ENCODE data around the gene INSIG1. TPM values are rescaled to one million over a fixed set of nuclear protein-coding genes. Genes with fewer than 3 reads are reported as not detected.

INSIG1 gene
- total RNA-seq, 1 experiment from 2014 or later = 54.7 TPM

DNA sequence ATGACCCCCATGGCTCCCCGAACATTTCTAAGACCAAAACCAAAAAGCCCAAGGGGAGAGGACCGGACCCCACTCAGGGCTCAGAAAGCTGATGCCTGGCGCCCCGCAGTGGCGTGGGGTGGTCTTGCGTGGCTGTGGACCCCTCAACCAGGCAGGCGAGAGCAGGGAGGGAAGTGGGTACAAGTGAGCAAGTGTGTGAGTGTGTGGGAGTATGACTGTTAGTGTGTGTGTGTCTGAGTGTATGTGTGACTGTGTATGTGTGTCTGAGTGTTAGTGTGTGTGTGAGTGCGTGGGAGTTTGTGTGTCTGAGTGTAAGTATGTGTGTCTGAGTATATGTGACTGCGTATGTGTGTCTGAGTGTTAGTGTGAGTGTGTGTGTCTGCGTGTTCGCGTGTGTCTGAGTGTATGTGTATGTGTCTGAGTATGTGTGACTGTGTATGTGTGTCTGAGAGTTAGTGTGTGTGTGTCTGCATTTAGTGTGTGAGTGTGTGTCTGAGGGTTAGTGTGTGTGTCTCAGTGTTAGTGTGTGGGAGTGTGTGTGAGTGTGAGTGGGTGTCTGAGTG, 34.0 kb upstream of the INSIG1 start:
- DNase-seq (ENCODE audit: low read depth, low spot score) = no peak
- no peak for ATAC-seq
- no peak overlapping the region for H2AFZ ChIP-seq (ENCODE audit: low read depth, low read length, poor library complexity, severe bottlenecking)
- no peaks in the 10 kb centered on the region for H3K36me3 ChIP-seq (ENCODE audit: control insufficient read depth in 1 of 2, insufficient read depth in 2 of 2, low read length in 2 of 2)
- H3K4me2 ChIP-seq (ENCODE audit: low read length) = no peak overlapping the region
- POLR2A ChIA-PET = no interaction called here
- no peaks in the 10 kb centered on the region for H3K9me3 ChIP-seq (ENCODE audit: control insufficient read depth in 1 of 2, insufficient read depth in 1 of 2, low read depth in 1 of 2, low read length in 2 of 2)
- RAD21 ChIA-PET (ENCODE audit: low non-redundant PET in 1 of 2, low total read pairs in 2 of 2, uncharacterized antibody in 2 of 2, unreplicated experiment in 2 of 2) = no interaction called here
- TF ChIP-seq, protein P1, sequence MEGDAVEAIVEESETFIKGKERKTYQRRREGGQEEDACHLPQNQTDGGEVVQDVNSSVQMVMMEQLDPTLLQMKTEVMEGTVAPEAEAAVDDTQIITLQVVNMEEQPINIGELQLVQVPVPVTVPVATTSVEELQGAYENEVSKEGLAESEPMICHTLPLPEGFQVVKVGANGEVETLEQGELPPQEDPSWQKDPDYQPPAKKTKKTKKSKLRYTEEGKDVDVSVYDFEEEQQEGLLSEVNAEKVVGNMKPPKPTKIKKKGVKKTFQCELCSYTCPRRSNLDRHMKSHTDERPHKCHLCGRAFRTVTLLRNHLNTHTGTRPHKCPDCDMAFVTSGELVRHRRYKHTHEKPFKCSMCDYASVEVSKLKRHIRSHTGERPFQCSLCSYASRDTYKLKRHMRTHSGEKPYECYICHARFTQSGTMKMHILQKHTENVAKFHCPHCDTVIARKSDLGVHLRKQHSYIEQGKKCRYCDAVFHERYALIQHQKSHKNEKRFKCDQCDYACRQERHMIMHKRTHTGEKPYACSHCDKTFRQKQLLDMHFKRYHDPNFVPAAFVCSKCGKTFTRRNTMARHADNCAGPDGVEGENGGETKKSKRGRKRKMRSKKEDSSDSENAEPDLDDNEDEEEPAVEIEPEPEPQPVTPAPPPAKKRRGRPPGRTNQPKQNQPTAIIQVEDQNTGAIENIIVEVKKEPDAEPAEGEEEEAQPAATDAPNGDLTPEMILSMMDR (IDR thresholded peaks at IDR 0.05 in 2 of 3, conservative IDR thresholded peaks at IDR 0.05 in 1 of 3; ENCODE audit: borderline replicate concordance in 1 of 3, insufficient read depth in 1 of 3, low read depth in 2 of 3, low read length in 2 of 3) = peak in 2 of 3 experiments; percentile 10 to 13; a peak in 2 of 6 replicates
- TF ChIP-seq ZNF274 (IDR thresholded peaks at IDR 0.05; ENCODE audit: low read depth, low read length) (no peak), ATF3 (IDR thresholded peaks at IDR 0.05) (no peak), RAD21 (IDR thresholded peaks at IDR 0.05; ENCODE audit: low read depth) (peak; percentile 48)
- BruUV-seq (replicated peaks) = no TSS peak
- no peaks in the 10 kb centered on the region for H3K79me2 ChIP-seq (ENCODE audit: insufficient read depth, low read length)
- CTCF ChIA-PET = no interaction called here
- no peaks in the 10 kb centered on the region for H3K9me2 ChIP-seq (ENCODE audit: insufficient read depth)
- no peak overlapping the region for H3K4me3 ChIP-seq (replicated peaks in 1 of 2; ENCODE audit: low read depth in 1 of 2, low read length in 2 of 2)
- no peaks in the 10 kb centered on the region for H3K4me1 ChIP-seq (ENCODE audit: control insufficient read depth in 1 of 2, insufficient read depth in 2 of 2, low read length in 2 of 2)
- no peak overlapping the region for H3K9ac ChIP-seq (ENCODE audit: low read length)
- no peaks in the 10 kb centered on the region for H3K27me3 ChIP-seq (ENCODE audit: insufficient read depth, low read length)
- H4K20me1 ChIP-seq (ENCODE audit: insufficient read depth) = no peaks in the 10 kb centered on the region
- intact Hi-C loops (cut with micrococcal nuclease) = no loop called here
- H3K27ac ChIP-seq (ENCODE audit: low read depth, low read length) = no peak overlapping the region

- intact Hi-C loops (cut with micrococcal nuclease) = no loop called here
- ChIA-PET RAD21 (ENCODE audit: low non-redundant PET in 1 of 2, low total read pairs in 2 of 2, uncharacterized antibody in 2 of 2, unreplicated experiment in 2 of 2) (no interaction called here), POLR2A (no interaction called here)
Measured at GRCh38 chr7:155265144-155265543, 32.5 kb upstream of the INSIG1 start.

More at GRCh38 chr7:155265144-155265543, 32.5 kb upstream of the INSIG1 start:
- ATAC-seq (no peak), DNase-seq (ENCODE audit: low read depth, low spot score) (no peak)
- no peak overlapping the region for H3K4me2 ChIP-seq (ENCODE audit: low read length)
- BruUV-seq (replicated peaks) = no TSS peak
- CTCF ChIA-PET = no interaction called here
- H3K9me2 ChIP-seq (ENCODE audit: insufficient read depth) = no peaks in the 10 kb centered on the region
- H3K27ac ChIP-seq (ENCODE audit: low read depth, low read length) = no peak overlapping the region
- no peaks in the 10 kb centered on the region for H3K79me2 ChIP-seq (ENCODE audit: insufficient read depth, low read length)
- no peaks in the 10 kb centered on the region for H3K36me3 ChIP-seq (ENCODE audit: control insufficient read depth in 1 of 2, insufficient read depth in 2 of 2, low read length in 2 of 2)
- no peaks in the 10 kb centered on the region for H4K20me1 ChIP-seq (ENCODE audit: insufficient read depth)
- TF ChIP-seq ATF3 (IDR thresholded peaks at IDR 0.05) = no peak
- TF ChIP-seq YY1 (IDR thresholded peaks at IDR 0.05; ENCODE audit: extremely low read depth, insufficient replicate concordance, low read depth, low read length) = no peak
- TF ChIP-seq, protein P2, sequence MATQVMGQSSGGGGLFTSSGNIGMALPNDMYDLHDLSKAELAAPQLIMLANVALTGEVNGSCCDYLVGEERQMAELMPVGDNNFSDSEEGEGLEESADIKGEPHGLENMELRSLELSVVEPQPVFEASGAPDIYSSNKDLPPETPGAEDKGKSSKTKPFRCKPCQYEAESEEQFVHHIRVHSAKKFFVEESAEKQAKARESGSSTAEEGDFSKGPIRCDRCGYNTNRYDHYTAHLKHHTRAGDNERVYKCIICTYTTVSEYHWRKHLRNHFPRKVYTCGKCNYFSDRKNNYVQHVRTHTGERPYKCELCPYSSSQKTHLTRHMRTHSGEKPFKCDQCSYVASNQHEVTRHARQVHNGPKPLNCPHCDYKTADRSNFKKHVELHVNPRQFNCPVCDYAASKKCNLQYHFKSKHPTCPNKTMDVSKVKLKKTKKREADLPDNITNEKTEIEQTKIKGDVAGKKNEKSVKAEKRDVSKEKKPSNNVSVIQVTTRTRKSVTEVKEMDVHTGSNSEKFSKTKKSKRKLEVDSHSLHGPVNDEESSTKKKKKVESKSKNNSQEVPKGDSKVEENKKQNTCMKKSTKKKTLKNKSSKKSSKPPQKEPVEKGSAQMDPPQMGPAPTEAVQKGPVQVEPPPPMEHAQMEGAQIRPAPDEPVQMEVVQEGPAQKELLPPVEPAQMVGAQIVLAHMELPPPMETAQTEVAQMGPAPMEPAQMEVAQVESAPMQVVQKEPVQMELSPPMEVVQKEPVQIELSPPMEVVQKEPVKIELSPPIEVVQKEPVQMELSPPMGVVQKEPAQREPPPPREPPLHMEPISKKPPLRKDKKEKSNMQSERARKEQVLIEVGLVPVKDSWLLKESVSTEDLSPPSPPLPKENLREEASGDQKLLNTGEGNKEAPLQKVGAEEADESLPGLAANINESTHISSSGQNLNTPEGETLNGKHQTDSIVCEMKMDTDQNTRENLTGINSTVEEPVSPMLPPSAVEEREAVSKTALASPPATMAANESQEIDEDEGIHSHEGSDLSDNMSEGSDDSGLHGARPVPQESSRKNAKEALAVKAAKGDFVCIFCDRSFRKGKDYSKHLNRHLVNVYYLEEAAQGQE (IDR thresholded peaks at IDR 0.05; ENCODE audit: low read depth) = no peak
- no peak for TF ChIP-seq SP1 (IDR thresholded peaks at IDR 0.05; ENCODE audit: low read depth)
- TF ChIP-seq JUND (IDR thresholded peaks at IDR 0.05) = no peak
- H3K4me3 ChIP-seq (replicated peaks in 1 of 2; ENCODE audit: low read depth in 1 of 2, low read length in 2 of 2) = no peak overlapping the region
- no peaks in the 10 kb centered on the region for H3K27me3 ChIP-seq (ENCODE audit: insufficient read depth, low read length)
- H3K9me3 ChIP-seq (ENCODE audit: control insufficient read depth in 1 of 2, insufficient read depth in 1 of 2, low read depth in 1 of 2, low read length in 2 of 2) = no peaks in the 10 kb centered on the region
- no peaks in the 10 kb centered on the region for H3K4me1 ChIP-seq (ENCODE audit: control insufficient read depth in 1 of 2, insufficient read depth in 2 of 2, low read length in 2 of 2)
- no peak overlapping the region for H3K9ac ChIP-seq (ENCODE audit: low read length)
- no peak overlapping the region for H2AFZ ChIP-seq (ENCODE audit: low read depth, low read length, poor library complexity, severe bottlenecking)

Measured in HCT116 (cell line).